Body of pancreas (tissue), 4 donors: ENCODE measurements around the gene CALHM2.

Experiments
- CTCF ChIP-seq, 7 experiments: fragments of 450-650 bp in 4 of 7; fragments of 200-600 bp in 3 of 7; sonication (generic) in 3 of 7; IDR thresholded peaks; one replicate each; pipeline ENCODE4 v1.5.1; 2016 to 2019; ENCODE audit warnings: antibody characterized with exemption in 7 of 7
- POLR2A ChIP-seq, 3 donors: fragments of 450-650 bp; IDR thresholded peaks; one replicate each; pipeline ENCODE4 v1.6.1; 2016; ENCODE audit warnings: antibody characterized with exemption in 3 of 3, mild to moderate bottlenecking in 2 of 3

GRCh38 chr10:103470761-103471653, 18.8 kb upstream of the CALHM2 start:
- TF ChIP-seq CTCF (IDR thresholded peaks at IDR 0.05) = no peak
- TF ChIP-seq POLR2A (IDR thresholded peaks at IDR 0.05) = peak in 1 of 3 donors; percentile 4
